Measurements from ENCODE around the gene GET3. TPM values are rescaled to one million over a fixed set of nuclear protein-coding genes. Genes with fewer than 3 reads are reported as not detected.
A peak's percentile ranks its signal among the peaks of the same experiment; 100 is the strongest.

The GET3 gene
- total and polyA plus RNA-seq, 2 donors (not counting 3 experiments of a cell fraction or from before 2014, with no cell fraction given) = 74.8 to 197 TPM

- BruUV-seq (replicated peaks) = no TSS peak
- Histone ChIP-seq H3K9ac (replicated peaks; ENCODE audit: extremely low read depth, insufficient read depth, low read length) (no peak overlapping the region), H3K9me1 (replicated peaks; ENCODE audit: control insufficient read depth, extremely low read depth, insufficient read depth, low read length) (no peaks in the 10 kb centered on the region), H3K4me1 (ENCODE audit: control insufficient read depth, extremely low read depth, insufficient read depth, low read length) (no peaks in the 10 kb centered on the region), H3K79me2 (ENCODE audit: control insufficient read depth, insufficient read depth, low read length) (no peaks in the 10 kb centered on the region), H3K27ac (ENCODE audit: insufficient read depth, low read depth, low read length) (no peak overlapping the region), H3K9me3 (replicated peaks; ENCODE audit: control insufficient read depth, insufficient read depth, low read length) (no peaks in the 10 kb centered on the region), H2AFZ (ENCODE audit: low read depth, low read length) (no peak overlapping the region), H3K36me3 (ENCODE audit: control insufficient read depth in 2 of 2, extremely low read depth in 1 of 2, insufficient read depth in 2 of 2, low read length in 2 of 2) (peaks cover 17 to 54% of the 10 kb centered on the region in 2 experiments), H3K4me2 (ENCODE audit: insufficient read depth, low read length) (no peak overlapping the region), H3K27me3 (ENCODE audit: control insufficient read depth in 2 of 2, insufficient read depth in 2 of 2, low read length in 2 of 2) (no peaks in the 10 kb centered on the region), H4K20me1 (replicated peaks; ENCODE audit: control insufficient read depth, extremely low read depth, insufficient read depth, low read length) (no peaks in the 10 kb centered on the region), H3K4me3 (replicated peaks in 1 of 3; ENCODE audit: insufficient read depth in 1 of 3, low read depth in 1 of 3, low read length in 3 of 3) (no peak overlapping the region)
- DNase-seq (ENCODE audit: low read depth, low spot score) (peak; percentile 60), FAIRE-seq (peak; percentile 59)
- dilution Hi-C loops (cut with MboI; ENCODE audit: extremely low pct_ligation_motif_present, low sequenced_read_pairs) = no loop called here
- ChIA-PET POLR2A (no interaction called here), CTCF (no interaction called here)
- intact Hi-C loops (cut with micrococcal nuclease) = no loop called here
- TF ChIP-seq GATA2 (IDR thresholded peaks at IDR 0.05; ENCODE audit: insufficient read depth, insufficient read length, low read depth, low read length) = no peak
These were observed 34.3 kb upstream of the GET3 start for GRCh38 chr19:12703046-12703445.

DNA sequence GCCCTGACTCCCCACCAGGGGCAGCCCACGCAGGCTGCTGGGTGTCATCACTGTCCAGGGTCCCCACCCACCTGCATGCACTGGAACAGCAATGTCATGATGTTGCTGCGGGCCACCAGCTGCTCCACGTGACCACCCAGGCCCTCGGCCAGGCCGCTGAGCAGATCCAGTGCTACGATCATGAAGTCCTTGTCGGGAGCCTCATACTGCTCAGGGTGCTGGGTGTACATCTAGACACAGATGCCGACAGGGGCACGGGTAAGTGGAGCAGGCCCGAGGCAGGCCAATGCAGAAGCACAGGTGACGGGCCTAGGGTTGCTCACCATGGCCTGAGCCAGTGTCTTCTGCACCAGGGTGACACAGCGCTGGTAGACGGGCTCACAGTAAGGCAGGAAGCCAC is 32.1 kb upstream of the GET3 start:
- BruUV-seq (replicated peaks) = no TSS peak
- no peak for FAIRE-seq
- dilution Hi-C loops (cut with MboI; ENCODE audit: extremely low pct_ligation_motif_present, low sequenced_read_pairs) = no loop called here
- Histone ChIP-seq H3K9me1 (replicated peaks; ENCODE audit: control insufficient read depth, extremely low read depth, insufficient read depth, low read length) (no peaks in the 10 kb centered on the region), H3K4me3 (replicated peaks in 1 of 3; ENCODE audit: insufficient read depth in 1 of 3, low read depth in 1 of 3, low read length in 3 of 3) (no peak overlapping the region), H3K4me2 (ENCODE audit: insufficient read depth, low read length) (no peak overlapping the region), H3K4me1 (ENCODE audit: control insufficient read depth, extremely low read depth, insufficient read depth, low read length) (no peaks in the 10 kb centered on the region), H3K36me3 (ENCODE audit: control insufficient read depth in 2 of 2, extremely low read depth in 1 of 2, insufficient read depth in 2 of 2, low read length in 2 of 2) (peaks cover 22 to 58% of the 10 kb centered on the region in 2 experiments), H4K20me1 (replicated peaks; ENCODE audit: control insufficient read depth, extremely low read depth, insufficient read depth, low read length) (no peaks in the 10 kb centered on the region), H3K9me3 (replicated peaks; ENCODE audit: control insufficient read depth, insufficient read depth, low read length) (no peaks in the 10 kb centered on the region), H2AFZ (ENCODE audit: low read depth, low read length) (no peak overlapping the region), H3K9ac (replicated peaks; ENCODE audit: extremely low read depth, insufficient read depth, low read length) (no peak overlapping the region), H3K27me3 (ENCODE audit: control insufficient read depth in 2 of 2, insufficient read depth in 2 of 2, low read length in 2 of 2) (no peaks in the 10 kb centered on the region), H3K79me2 (ENCODE audit: control insufficient read depth, insufficient read depth, low read length) (no peaks in the 10 kb centered on the region), H3K27ac (ENCODE audit: insufficient read depth, low read depth, low read length) (no peak overlapping the region)
- intact Hi-C loops (cut with micrococcal nuclease) = no loop called here
- POLR2A ChIA-PET = no interaction called here
- no peak for TF ChIP-seq CTCF (IDR thresholded peaks at IDR 0.05; ENCODE audit: extremely low read depth in 1 of 2, insufficient read depth in 1 of 2, low read depth in 1 of 2, low read length in 2 of 2)
- no peak for TF ChIP-seq EZH2 (IDR thresholded peaks at IDR 0.05; ENCODE audit: borderline replicate concordance, low read depth, low read length, severe bottlenecking)
- no peak for TF ChIP-seq POLR2AphosphoS5 (IDR thresholded peaks at IDR 0.05; ENCODE audit: insufficient read depth, low read depth, low read length)
- no peak for TF ChIP-seq POLR2A (IDR thresholded peaks at IDR 0.05; ENCODE audit: low read depth, low read length)
- CTCF ChIA-PET = interaction anchor here (1.6 kb wide), 1 partner anchor 18 kb away, joined by 4 read pairs; no protein-coding TSS in a partner anchor
- DNase-seq (ENCODE audit: low read depth, low spot score) = no peak

Data from endothelial cell of umbilical vein (primary cell).